GM19372 (cell line): ENCODE data around the gene TTLL1.
"Not testable (repeated sequence)": the region's sequence is repeated elsewhere in the genome, so short reads cannot be mapped to it uniquely, and the experiment has no call there.

Source experiments
- ATAC-seq: cut with Tn5 transposase; IDR thresholded peaks from one replicate; pipeline ENCODE4 v1.9.1; 2021; ENCODE audit warnings: mild to moderate bottlenecking, low read depth, moderate library complexity; ENCODE audit not compliant: unreplicated experiment

The TTLL1 gene

GRCh38 chr22:43078522-43078921 lies 10.7 kb downstream of the TTLL1 start:
- no peak for ATAC-seq

- no peak for ATAC-seq
Measured at GRCh38 chr22:43077121-43077877, 11.9 kb downstream of the TTLL1 start.

- ATAC-seq: no peak
Measured at GRCh38 chr22:43066844-43067385, 22.3 kb downstream of the TTLL1 start.

- no peak for ATAC-seq
Measured at GRCh38 chr22:43066134-43066533, 23.1 kb downstream of the TTLL1 start.

- ATAC-seq: no peak
Measured at GRCh38 chr22:43060183-43060582, 29.0 kb downstream of the TTLL1 start.

- no peak for ATAC-seq
Measured at GRCh38 chr22:43057641-43058040, 31.6 kb downstream of the TTLL1 start.

- no peak for ATAC-seq
Measured at GRCh38 chr22:43053176-43053575, 36.0 kb downstream of the TTLL1 start.

GRCh38 chr22:43050995-43051394 lies 38.2 kb downstream of the TTLL1 start:
- no peak for ATAC-seq

- ATAC-seq: no peak
Measured at GRCh38 chr22:43047605-43048004, 41.6 kb downstream of the TTLL1 start.

GRCh38 chr22:43044290-43044712 lies 44.9 kb downstream of the TTLL1 start:
- ATAC-seq: no peak

- ATAC-seq: no peak
Measured at GRCh38 chr22:43042101-43042780, 47.0 kb downstream of the TTLL1 start.

- no peak for ATAC-seq
Measured at GRCh38 chr22:43039800-43040199, 49.4 kb downstream of the TTLL1 start.

- ATAC-seq: no peak
Measured at GRCh38 chr22:43038325-43038724, 50.9 kb downstream of the TTLL1 start.

- ATAC-seq: no peak
Measured at GRCh38 chr22:43036282-43036829, 52.8 kb downstream of the TTLL1 start.

GRCh38 chr22:43035250-43035649 lies 53.9 kb downstream of the TTLL1 start:
- no peak for ATAC-seq

GRCh38 chr22:43031617-43032016 lies 57.6 kb downstream of the TTLL1 start:
- ATAC-seq: no peak

GRCh38 chr22:43018615-43019014 lies 70.6 kb downstream of the TTLL1 start:
- ATAC-seq: no peak

- no peak for ATAC-seq
Measured at GRCh38 chr22:43017525-43018460, 71.4 kb downstream of the TTLL1 start.

GRCh38 chr22:43016150-43016549 lies 73.0 kb downstream of the TTLL1 start:
- ATAC-seq: not testable (repeated sequence)

GRCh38 chr22:43015677-43016042 lies 73.5 kb downstream of the TTLL1 start:
- ATAC-seq: no peak
